Stomach (tissue), 4 donors: ENCODE measurements around the gene HMGCS2.

ENCODE experiments used
- CTCF ChIP-seq, 7 experiments: fragments of 450-650 bp in 4 of 7; fragments of 200-600 bp in 3 of 7; sonication (generic) in 3 of 7; IDR thresholded peaks; one replicate each; pipeline ENCODE4 v1.5.1; 2016 to 2019; ENCODE audit warnings: antibody characterized with exemption in 7 of 7, control low read depth in 2 of 7, mild to moderate bottlenecking in 1 of 7
- EP300 ChIP-seq: sonication (generic); formaldehyde crosslinking; IDR thresholded peaks from one replicate; pipeline ENCODE4 v1.6.1; 2017; ENCODE audit warnings: antibody characterized with exemption
- POLR2A ChIP-seq, 4 donors: fragments of 450-650 bp; IDR thresholded peaks; one replicate each; pipeline ENCODE4 v1.6.1; 2016; ENCODE audit warnings: antibody characterized with exemption in 4 of 4, control low read depth in 2 of 4, mild to moderate bottlenecking in 1 of 4, moderate library complexity in 1 of 4

GRCh38 chr1:119808491-119808890 lies 39.8 kb upstream of the HMGCS2 start:
- no peak for TF ChIP-seq CTCF (IDR thresholded peaks at IDR 0.05)
- no peak for TF ChIP-seq POLR2A (IDR thresholded peaks at IDR 0.05)
- no peak for TF ChIP-seq EP300
